Hippocampal formation (tissue), 2 donors: ENCODE measurements around the gene PLIN3.
A peak's percentile ranks its signal among the peaks of the same experiment; 100 is the strongest.
"Not testable (repeated sequence)": the region's sequence is repeated elsewhere in the genome, so short reads cannot be mapped to it uniquely, and the experiment has no call there.

Experiments used
- DNase-seq, 2 donors: peaks; one replicate each; lab custom pipeline; 2025; lab: John Stamatoyannopoulos, UW

PLIN3 gene

DNA sequence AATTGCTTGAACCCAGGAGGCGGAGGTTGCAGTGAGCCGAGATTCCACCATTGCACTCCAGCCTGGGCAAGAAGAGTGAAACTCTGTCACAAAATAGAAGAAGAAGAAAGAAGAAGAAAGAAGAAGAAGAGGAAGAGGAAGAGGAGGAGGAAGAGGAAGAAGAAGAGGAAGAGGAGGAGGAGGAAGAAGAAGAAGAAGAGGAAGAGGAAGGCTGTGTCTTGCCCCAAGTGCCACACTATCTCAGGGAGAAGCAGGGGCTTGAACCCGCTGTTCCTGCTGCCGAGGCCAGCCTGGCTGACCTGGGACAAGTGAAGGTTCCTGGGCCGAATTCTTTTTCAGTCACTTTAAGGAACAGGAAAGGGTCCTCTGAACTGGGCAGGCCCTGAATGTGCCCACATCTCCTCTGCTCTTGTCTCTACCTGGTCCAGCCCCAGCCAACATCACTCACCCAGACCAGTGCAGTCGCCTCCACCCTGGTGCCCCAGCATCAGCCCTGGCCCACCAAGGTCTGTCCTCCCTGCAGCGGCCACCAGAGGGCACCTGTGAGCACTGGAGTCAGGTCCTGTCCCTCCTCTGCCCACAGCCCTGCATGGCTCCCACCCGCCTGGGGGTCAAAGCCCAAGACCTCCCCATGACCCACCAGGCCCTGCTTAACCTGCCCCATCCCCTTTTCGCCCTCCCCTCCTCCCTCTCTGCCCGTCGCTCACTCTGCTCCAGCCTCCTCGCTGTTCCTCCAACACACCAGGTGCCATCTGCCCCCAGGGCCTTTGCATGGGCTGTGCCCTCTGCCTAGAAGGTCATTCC, 55.9 kb downstream of the PLIN3 start:
- DNase-seq = peak in 1 of 2 donors; percentile 54

DNA sequence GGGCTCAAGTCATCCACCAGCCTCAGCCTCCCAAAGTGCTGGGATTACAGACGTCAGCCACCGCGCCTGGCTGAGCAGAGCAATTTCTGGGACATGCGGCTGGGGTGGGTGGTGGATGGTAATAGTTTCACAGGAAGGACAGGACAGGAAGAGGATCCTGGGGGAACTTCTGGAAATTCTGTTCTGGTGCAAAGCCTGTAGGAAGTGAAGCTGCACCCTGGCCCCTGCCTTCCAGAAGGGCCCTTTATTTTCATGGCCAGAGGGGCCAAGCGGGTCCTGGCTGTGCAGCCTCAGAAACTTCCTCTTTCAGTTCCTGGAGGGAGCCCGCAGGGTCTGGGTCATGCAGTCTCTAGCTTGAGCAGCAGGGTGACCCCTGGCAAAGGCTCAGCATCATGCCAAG, 60.3 kb downstream of the PLIN3 start:
- peak in 1 of 2 donors; percentile 42 for DNase-seq

DNA sequence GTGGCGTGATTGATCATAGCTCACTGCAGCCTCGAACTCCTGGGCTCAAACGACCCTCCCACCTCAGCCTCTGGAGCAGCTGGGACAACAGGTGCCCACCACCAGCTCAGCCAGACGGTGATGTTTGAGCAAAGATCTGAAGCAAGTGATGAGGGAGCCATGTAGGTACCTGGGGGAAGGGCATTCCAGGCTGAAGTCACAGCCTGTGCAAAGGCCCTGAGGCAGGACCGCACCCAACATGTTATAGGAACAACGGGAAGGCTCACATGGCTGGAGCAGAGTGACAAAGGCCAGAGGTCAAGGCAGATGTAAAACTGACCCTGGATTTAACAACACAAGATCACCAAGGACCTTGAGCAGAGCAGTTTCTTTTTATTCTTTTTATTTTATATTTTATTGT, 61.1 kb downstream of the PLIN3 start:
- no peak for DNase-seq

DNA sequence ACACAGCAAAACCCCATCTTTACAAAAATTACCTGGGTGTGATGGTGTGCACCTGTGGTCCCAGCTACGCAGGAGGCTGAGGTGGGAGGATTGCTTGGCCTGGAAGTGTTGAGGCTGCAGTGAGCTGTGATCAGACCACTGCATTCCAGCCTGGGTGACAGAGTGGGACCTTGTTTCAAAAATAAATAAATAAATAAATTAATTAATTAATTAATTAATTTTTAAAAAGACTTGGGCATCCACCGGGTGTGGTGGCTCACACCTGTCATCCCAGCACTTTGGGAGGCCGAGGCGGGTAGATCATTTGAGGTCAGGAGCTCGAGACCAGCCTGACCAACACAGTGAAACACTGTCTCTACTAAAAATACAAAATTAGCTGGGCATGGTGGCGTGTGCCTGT, 62.3 kb downstream of the PLIN3 start:
- DNase-seq = not testable (repeated sequence)

DNA sequence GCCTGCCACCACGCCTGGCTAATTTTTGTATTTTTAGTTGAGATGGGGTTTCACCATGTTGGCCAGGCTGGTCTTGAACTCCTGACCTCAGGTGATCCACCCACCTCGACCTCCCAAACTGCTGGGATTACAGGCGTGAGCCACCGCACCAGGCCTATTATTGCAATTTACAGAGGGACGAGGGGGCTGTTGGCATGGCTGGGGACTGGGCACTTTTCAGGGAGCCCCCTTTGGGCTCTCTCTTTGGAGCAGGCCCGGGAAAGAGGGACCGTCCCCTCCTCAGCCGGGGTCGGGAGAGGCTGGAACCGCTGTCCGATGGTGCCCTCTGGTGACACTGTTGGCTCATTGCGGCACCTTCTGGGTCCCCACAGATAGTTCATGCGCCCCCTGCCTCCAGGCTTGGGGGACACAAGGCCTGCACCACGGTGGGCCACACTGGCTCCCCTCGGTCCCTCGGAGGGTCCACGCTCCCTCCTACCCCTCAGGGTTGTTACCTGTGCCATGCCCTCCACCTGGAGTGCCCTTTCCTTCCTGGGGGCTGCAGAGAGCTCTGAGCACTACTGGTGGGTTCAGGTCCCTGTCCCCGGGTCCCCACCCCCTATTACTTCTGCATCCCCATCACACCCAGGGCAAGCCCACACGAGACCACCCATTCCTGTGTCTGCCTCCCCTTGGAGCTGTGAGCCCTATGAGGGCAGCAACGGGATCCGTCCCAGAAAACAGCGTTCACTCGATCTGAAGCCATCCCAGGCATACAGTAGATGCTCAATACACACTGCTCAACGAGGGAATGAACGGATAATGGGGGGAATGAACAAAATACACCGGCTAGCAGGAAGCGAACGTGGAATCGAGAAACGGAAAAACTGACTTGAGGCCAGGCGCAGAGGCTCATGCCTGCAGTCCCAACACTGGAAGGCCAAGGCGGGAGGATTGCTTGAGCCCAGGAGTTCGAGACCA, 63.5 kb downstream of the PLIN3 start:
- DNase-seq = peak in 1 of 2 donors; percentile 20

DNA sequence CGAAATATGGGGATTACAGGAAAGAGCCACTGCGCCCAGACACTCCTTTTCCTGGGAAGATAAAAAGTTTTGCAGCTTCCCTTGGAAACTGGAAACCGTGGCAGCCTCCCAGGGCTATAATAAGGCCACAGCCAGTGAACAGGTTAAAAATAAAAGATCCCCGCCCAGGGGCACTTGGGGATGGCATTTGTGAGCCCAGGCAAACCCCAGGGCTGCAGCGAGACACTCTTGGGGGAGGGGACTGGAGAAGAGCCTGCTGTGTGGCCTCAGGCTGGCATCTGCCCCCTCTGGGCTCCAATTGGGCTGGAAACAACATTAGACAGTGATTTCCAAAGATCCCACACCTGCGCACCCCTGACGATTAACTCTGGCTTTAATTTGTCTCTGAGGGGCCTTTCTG, 64.8 kb downstream of the PLIN3 start:
- no peak for DNase-seq

DNA sequence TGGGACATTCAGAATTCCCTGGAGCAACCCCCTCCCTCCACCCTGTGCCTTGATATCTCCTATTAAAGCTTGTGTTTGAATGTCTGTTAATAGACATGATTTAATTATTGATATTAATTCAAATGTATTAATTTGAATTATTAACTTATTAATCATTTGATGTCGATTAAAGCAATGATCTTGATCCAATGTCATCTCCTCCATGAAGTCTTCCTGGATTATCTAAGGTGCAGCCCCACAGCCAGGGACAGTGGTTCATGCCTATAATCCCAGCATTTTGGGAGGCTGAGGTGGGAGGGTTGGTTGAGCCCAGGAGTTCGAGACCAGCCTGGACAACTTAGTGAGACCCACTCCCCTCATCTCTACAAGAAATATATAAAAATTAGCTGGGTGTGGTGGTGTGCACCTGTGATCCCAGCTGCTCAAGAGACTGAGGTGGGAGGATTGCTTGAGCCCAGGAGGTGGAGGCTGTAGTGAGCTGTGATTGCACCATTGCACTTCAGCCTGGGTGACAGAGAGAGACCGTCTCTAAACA, 66.3 kb downstream of the PLIN3 start:
- no peak for DNase-seq

DNA sequence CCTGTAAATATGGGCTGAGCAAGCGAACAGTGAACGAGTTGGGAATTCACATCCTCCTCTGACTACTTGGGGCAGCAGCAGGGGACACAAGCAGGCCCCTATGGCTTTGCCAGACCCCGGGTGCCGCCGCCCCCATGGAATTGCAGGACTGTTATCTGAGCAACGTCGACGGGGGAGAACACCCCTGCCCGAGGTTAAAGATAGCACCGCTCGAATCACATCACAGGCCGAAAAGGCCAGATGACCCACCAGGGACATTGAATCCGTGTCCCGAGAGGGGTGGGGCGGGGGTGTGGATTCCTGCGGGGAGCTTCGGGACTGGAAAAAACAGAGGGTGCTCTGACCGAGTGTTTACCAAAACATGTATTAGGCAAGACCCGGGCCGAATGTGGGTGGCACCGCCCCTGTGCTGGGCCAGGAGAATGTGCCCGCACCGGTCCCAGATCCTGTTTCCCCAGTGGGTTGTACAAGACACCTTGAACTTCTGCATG, 66.8 kb downstream of the PLIN3 start:
- DNase-seq = no peak

DNA sequence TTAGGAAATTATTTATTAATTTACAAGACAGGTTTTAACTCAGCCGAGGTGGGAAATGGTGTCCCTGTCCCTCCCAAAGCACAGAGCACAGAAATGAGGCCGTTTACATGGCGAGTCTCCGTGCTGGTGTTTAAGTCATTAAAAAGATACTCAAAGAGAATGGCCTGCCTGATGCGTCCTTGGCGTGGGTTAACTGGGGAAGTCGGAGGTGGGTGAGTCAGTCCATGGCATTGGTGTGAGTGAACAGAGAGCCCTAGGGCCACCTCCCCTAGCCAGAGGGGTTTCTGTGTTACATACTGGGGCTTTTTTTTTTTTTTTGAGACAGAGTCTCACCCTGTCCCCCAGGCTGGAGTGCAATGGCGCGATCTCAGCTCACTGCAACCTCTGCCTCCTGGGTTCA, 72.1 kb downstream of the PLIN3 start:
- no peak for DNase-seq

DNA sequence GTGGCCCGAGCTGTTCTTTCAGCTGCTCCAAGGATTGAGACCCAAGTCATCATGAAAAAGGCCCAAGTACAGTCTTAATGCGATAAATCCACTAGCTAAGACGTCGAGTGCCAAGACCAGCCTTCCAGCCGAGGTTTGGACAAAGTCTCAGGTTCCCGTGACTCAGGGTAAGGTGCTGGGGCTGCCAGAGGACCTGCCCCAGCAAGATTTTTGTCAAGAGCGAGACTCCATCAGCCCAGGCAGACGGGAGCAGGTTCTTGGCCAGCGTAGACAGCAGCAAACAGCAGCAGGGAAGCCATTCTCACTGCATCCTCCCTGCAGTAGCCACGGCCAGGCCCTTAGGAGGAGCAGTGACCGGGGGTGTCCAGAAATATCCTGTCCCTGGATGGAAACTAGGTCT, 72.5 kb downstream of the PLIN3 start:
- no peak for DNase-seq

DNA sequence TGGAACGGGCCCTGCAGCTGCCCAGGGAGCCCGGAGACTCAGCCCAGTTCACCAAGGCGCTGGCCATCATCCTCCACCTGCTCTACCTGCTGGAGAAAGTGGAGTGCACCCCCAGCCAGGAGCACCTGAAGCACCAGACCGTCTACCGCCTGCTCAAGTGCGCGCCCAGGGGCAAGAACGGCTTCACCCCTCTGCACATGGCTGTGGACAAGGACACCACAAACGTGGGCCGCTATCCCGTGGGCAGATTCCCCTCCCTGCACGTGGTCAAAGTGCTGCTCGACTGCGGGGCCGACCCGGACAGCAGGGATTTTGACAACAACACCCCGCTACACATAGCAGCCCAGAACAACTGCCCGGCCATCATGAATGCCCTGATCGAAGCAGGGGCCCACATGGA, 74.2 kb downstream of the PLIN3 start:
- DNase-seq = not testable (repeated sequence)

DNA sequence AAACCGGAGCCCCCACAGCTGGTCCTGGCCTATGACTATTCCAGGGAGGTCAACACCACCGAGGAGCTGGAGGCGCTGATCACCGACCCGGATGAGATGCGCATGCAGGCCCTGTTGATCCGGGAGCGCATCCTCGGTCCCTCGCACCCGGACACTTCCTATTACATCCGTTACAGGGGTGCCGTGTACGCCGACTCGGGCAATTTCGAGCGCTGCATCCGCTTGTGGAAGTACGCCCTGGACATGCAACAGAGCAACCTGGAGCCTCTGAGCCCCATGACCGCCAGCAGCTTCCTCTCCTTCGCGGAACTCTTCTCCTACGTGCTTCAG, 74.6 kb downstream of the PLIN3 start:
- DNase-seq = not testable (repeated sequence)

DNA sequence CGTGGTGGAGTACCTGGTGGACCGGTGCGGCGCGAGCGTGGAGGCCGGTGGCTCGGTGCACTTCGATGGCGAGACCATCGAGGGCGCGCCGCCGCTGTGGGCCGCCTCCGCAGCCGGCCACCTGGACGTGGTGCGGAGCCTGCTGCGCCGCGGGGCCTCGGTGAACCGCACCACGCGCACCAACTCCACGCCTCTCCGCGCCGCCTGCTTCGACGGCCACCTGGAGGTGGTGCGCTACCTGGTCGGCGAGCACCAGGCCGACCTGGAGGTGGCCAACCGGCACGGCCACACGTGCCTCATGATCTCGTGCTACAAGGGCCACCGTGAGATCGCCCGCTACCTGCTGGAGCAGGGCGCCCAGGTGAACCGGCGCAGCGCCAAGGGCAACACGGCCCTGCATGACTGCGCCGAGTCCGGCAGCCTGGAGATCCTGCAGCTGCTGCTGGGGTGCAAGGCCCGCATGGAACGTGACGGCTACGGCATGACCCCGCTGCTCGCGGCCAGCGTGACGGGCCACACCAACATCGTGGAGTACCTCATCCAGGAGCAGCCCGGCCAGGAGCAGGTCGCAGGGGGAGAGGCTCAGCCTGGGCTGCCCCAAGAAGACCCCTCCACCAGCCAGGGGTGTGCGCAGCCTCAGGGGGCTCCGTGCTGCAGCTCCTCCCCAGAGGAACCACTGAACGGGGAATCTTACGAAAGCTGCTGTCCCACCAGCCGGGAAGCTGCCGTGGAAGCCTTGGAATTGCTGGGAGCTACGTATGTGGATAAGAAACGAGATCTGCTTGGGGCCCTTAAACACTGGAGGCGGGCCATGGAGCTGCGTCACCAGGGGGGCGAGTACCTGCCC, 75.2 kb downstream of the PLIN3 start:
- DNase-seq = not testable (repeated sequence)

DNA sequence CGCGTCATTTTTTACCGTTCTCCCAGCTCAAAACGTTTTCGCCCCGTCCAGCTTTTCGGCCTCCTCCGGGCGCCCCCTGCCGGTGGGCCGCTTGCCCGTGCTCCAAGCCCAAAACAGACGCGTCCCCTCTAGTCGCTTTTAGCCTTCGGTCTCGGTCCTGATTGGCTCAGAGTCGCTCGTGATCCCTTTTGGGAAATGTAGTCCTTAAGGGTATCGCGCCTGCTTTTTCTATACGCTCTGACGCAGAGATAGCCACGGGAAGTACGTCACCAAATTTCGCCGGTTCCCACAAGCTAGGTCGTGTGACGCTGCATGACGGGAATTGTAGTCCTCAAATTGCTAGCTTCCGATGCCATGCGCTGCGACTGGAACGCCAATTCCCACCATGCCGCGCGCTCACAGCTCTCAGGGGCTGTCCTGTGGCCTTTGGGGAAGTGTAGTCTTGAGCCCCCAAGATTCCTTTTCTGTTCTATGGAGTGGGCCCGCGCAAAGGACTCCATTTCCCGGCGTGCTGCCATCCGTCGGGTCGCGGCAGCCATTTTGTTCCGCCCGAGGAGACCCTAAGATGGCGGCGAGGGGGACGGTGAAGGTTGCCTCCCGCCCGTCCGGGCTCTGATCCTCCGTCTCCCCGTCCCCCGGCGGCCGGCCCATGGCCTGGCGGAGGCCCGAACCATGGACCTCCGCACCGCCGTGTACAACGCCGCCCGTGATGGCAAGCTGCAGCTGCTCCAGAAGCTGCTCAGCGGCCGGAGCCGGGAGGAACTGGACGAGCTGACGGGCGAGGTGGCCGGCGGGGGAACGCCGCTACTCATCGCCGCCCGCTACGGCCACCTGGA, 76.1 kb downstream of the PLIN3 start, which contains the start of gene FEM1A:
FEM1A (plus strand) TSS at position 552 of the 836 bp plus-strand sequence; CDS start at position 673, 121 bp downstream.
- DNase-seq = peak; percentile 100
